ENCODE data around the gene CAPN15.

DNA sequence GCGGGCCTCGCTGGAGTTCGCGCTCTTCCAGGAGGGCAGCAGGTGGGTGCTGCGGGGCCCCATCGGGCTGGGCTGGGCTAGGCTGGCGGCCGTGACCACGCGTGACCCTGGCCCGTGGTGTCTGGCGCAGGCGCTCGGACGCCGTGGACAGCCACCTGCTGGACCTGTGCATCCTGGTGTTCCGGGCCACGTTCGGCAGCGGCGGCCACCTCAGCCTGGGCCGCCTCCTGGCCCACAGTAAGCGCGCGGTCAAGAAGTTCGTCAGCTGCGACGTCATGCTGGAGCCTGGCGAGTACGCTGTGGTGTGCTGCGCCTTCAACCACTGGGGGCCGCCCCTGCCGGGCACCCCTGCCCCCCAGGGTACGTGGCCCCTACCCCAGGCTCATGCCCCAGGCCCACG lies 24.7 kb downstream of the CAPN15 start:
- TF ChIP-seq, protein P1, sequence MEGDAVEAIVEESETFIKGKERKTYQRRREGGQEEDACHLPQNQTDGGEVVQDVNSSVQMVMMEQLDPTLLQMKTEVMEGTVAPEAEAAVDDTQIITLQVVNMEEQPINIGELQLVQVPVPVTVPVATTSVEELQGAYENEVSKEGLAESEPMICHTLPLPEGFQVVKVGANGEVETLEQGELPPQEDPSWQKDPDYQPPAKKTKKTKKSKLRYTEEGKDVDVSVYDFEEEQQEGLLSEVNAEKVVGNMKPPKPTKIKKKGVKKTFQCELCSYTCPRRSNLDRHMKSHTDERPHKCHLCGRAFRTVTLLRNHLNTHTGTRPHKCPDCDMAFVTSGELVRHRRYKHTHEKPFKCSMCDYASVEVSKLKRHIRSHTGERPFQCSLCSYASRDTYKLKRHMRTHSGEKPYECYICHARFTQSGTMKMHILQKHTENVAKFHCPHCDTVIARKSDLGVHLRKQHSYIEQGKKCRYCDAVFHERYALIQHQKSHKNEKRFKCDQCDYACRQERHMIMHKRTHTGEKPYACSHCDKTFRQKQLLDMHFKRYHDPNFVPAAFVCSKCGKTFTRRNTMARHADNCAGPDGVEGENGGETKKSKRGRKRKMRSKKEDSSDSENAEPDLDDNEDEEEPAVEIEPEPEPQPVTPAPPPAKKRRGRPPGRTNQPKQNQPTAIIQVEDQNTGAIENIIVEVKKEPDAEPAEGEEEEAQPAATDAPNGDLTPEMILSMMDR (IDR thresholded peaks at IDR 0.05), result no peak
- no peak for TF ChIP-seq SIN3A (IDR thresholded peaks at IDR 0.05; ENCODE audit: borderline replicate concordance, low read depth, low read length)

Measured in SK-N-SH (cell line).